NOMO-1 treated with DMSO at 0.1 percent for 48 hours (cell line): Measurements from ENCODE around the gene PCDHB6.
"Not testable (repeated sequence)": the region's sequence is repeated elsewhere in the genome, so short reads cannot be mapped to it uniquely, and the experiment has no call there.

Experiments used
- DNase-seq: peaks from one replicate; lab custom pipeline; 2025; ENCODE audit not compliant: unreplicated experiment; lab: John Stamatoyannopoulos, UW

Gene PCDHB6

GRCh38 chr5:141149812-141150211 is at the start of gene PCDHB6:
Gene PCDHB6 (plus strand): TSS chr5:141150057. CDS start chr5:141150258, 201 bp downstream.
- DNase-seq: no peak

GRCh38 chr5:141100243-141100805 is 49.5 kb upstream of the PCDHB6 start, which contains the start of gene PCDHB3:
Gene PCDHB3 (plus strand): TSS chr5:141100473. CDS start chr5:141100650, 177 bp downstream.
- no peak for DNase-seq

- DNase-seq: no peak
These were observed 48.8 kb upstream of the PCDHB6 start for GRCh38 chr5:141101059-141101458.

GRCh38 chr5:141102070-141102469 is 47.8 kb upstream of the PCDHB6 start:
- not testable (repeated sequence) for DNase-seq

GRCh38 chr5:141102471-141102870 is 47.4 kb upstream of the PCDHB6 start:
- not testable (repeated sequence) for DNase-seq

GRCh38 chr5:141105350-141105749 is 44.5 kb upstream of the PCDHB6 start:
- DNase-seq: no peak

GRCh38 chr5:141119250-141119649 is 30.6 kb upstream of the PCDHB6 start:
- DNase-seq: no peak

GRCh38 chr5:141121563-141121962 is 28.3 kb upstream of the PCDHB6 start, which contains the start of gene PCDHB4:
Gene PCDHB4 (plus strand): TSS chr5:141121818. CDS start chr5:141121999, 181 bp downstream.
- no peak for DNase-seq

GRCh38 chr5:141121985-141122384 is 27.9 kb upstream of the PCDHB6 start:
- DNase-seq: no peak

GRCh38 chr5:141123396-141124135 is 26.3 kb upstream of the PCDHB6 start:
- DNase-seq: not testable (repeated sequence)

GRCh38 chr5:141127305-141127704 is 22.6 kb upstream of the PCDHB6 start:
- no peak for DNase-seq

- DNase-seq: no peak
These were observed 14.7 kb upstream of the PCDHB6 start, which contains the start of gene PCDHB5 for GRCh38 chr5:141135030-141135717. Gene PCDHB5 (plus strand): TSS chr5:141135206. CDS start chr5:141135435, 229 bp downstream.

- no peak for DNase-seq
These were observed 14.1 kb upstream of the PCDHB6 start for GRCh38 chr5:141135718-141136266.

- DNase-seq: not testable (repeated sequence)
These were observed 12.5 kb upstream of the PCDHB6 start for GRCh38 chr5:141137346-141137745.

- DNase-seq: no peak
These were observed 551 bp downstream of the PCDHB6 start for GRCh38 chr5:141150224-141150992.

- DNase-seq: no peak
These were observed 1.1 kb downstream of the PCDHB6 start for GRCh38 chr5:141150993-141151325.

GRCh38 chr5:141151632-141152031 is 1.8 kb downstream of the PCDHB6 start:
- not testable (repeated sequence) for DNase-seq

- not testable (repeated sequence) for DNase-seq
These were observed 2.2 kb downstream of the PCDHB6 start for GRCh38 chr5:141152096-141152495.

GRCh38 chr5:141155540-141156374 is 5.9 kb downstream of the PCDHB6 start:
- DNase-seq: no peak

- not testable (repeated sequence) for DNase-seq
These were observed 7.5 kb downstream of the PCDHB6 start for GRCh38 chr5:141157356-141157755.
